T-cell (primary cell): ENCODE data around the gene ITIH2. TPM values are rescaled to one million over a fixed set of nuclear protein-coding genes. Genes with fewer than 3 reads are reported as not detected.
A peak's percentile ranks its signal among the peaks of the same experiment; 100 is the strongest.
"Not testable (repeated sequence)": the region's sequence is repeated elsewhere in the genome, so short reads cannot be mapped to it uniquely, and the experiment has no call there.

Experiments used
- ATAC-seq, 4 experiments: fragments of 200-7000 bp in 3 of 4; fragments of 150-1000 bp in 1 of 4; cut with Tn5 transposase; replicated peaks in 1 of 4; 1 replicate in 3 of 4; 2 replicates in 1 of 4; pipeline ENCODE4 v1.10.0; 2021; ENCODE audit warnings: moderate library complexity in 3 of 4, mild to moderate bottlenecking in 2 of 4, moderate number of reproducible peaks in 1 of 4
- CTCF ChIA-PET, 2 donors: fragments of 300-600 bp; sonication (Branson Sonifier 250); formaldehyde crosslinking; loops; one replicate each; lab custom pipeline; 2022; ENCODE audit warnings: antibody characterized with exemption in 2 of 2; lab: Charles Lee
- POLR2A ChIA-PET, 2 donors: fragments of 300-600 bp; sonication (Branson Sonifier 250); formaldehyde crosslinking; loops; one replicate each; lab custom pipeline; 2022; ENCODE audit warnings: antibody characterized with exemption in 2 of 2; lab: Charles Lee
- DNase-seq, 35 experiments: peaks; one replicate each; pipeline versions ENCODE4 v3.0.0 to v3.0.0-alpha.2; 2013 to 2023
- H3K27ac ChIP-seq: one replicate; pipeline ENCODE4 v1.5.1; 2013; ENCODE audit warnings: low read length
- H3K27me3 ChIP-seq, 2 experiments: replicated peaks in 1 of 2; 1 replicate in 1 of 2; 2 replicates in 1 of 2; pipeline versions ENCODE4 v1.6.1 to v1.7.0; 2013; ENCODE audit warnings: low read length in 1 of 2, mixed read lengths in 1 of 2; ENCODE audit not compliant: control insufficient read depth in 2 of 2, insufficient read depth in 2 of 2; ENCODE audit errors: extremely low read depth in 1 of 2
- H3K36me3 ChIP-seq, 2 donors: 1 replicate in 1 of 2; 2 replicates in 1 of 2; pipeline versions ENCODE4 v1.6.1 to v1.7.0; 2013; ENCODE audit warnings: low read length in 1 of 2; ENCODE audit not compliant: control insufficient read depth in 2 of 2, insufficient read depth in 1 of 2; ENCODE audit errors: extremely low read depth in 1 of 2
- H3K4me1 ChIP-seq, 2 experiments: 1 replicate in 1 of 2; 2 replicates in 1 of 2; pipeline versions ENCODE4 v1.6.1 to v1.7.0; 2013; ENCODE audit warnings: low read length in 2 of 2, mixed read lengths in 1 of 2; ENCODE audit not compliant: insufficient read depth in 2 of 2, control insufficient read depth in 1 of 2; ENCODE audit errors: extremely low read depth in 1 of 2
- H3K4me3 ChIP-seq, 2 donors: 1 replicate in 1 of 2; 2 replicates in 1 of 2; pipeline versions ENCODE4 v1.5.1 to v1.7.0; 2013; ENCODE audit warnings: mild to moderate bottlenecking in 2 of 2, low read length in 1 of 2, moderate library complexity in 1 of 2; ENCODE audit not compliant: control insufficient read depth in 1 of 2; ENCODE audit errors: extremely low read depth in 1 of 2
- H3K9me3 ChIP-seq: 2 replicates; pipeline ENCODE4 v1.7.0; 2013
- H3K27ac Mint-ChIP-seq, 2 donors: one replicate each; pipeline ENCODE4 v1.8.0; 2020 to 2021; ENCODE audit warnings: mild to moderate bottlenecking in 2 of 2, mixed read lengths in 2 of 2
- H3K27me3 Mint-ChIP-seq, 2 donors: one replicate each; pipeline ENCODE4 v1.8.0; 2021 to 2022; ENCODE audit warnings: mixed read lengths in 2 of 2
- H3K36me3 Mint-ChIP-seq: one replicate; pipeline ENCODE4 v1.8.0; 2021; ENCODE audit warnings: mixed read lengths
- H3K4me1 Mint-ChIP-seq, 3 donors: one replicate each; pipeline ENCODE4 v1.8.0; 2020 to 2022; ENCODE audit warnings: mixed read lengths in 3 of 3, mild to moderate bottlenecking in 1 of 3
- H3K4me3 Mint-ChIP-seq, 3 donors: one replicate each; pipeline ENCODE4 v1.8.0; 2020 to 2022; ENCODE audit warnings: mild to moderate bottlenecking in 3 of 3, mixed read lengths in 3 of 3, moderate library complexity in 3 of 3
- H3K9me3 Mint-ChIP-seq, 3 donors: one replicate each; pipeline ENCODE4 v1.8.0; 2020 to 2022; ENCODE audit warnings: mixed read lengths in 3 of 3
- WGBS: methylation state at CpG from one replicate; pipeline ENCODE4 v1.1.5; 2013; ENCODE audit warnings: missing lambda C conversion rate; ENCODE audit not compliant: insufficient coverage; 5-methylcytosine and 5-hydroxymethylcytosine counted together
- total RNA-seq, 35 experiments: library from RNA in 6 of 35; stranded (reverse) in 6 of 35; fragments of 120-200 nt in 1 of 35; gene quantifications; one replicate each; pipeline versions ENCODE4 v1.2.1 to v1.2.4 and lab custom pipeline; 2013 to 2026

ITIH2 gene
- total RNA-seq, 5 donors from 2014 or later (not counting 1 experiment from before 2014, with no cell fraction given), result 0.72 to 2.1 (median 1.5) TPM; not detected in 2

DNA sequence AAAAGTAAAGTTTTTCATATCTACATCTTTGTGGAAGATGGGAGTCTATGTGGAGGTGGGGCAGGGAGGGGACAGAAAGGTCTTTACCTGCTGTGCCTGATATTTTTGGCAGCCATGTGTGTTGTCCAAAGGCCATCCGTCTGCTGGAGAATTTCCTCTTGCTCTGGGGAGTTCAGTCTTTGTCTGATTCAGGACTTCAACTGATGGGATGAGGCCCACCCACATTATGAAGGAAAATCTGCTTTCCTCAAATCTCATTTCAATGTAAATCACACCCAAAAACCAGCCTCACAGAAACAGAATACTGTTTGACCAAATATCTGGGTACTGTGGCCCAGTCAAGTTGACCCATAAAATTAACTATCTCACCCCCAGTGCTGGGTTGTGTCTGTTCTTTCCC, 23.9 kb upstream of the ITIH2 start:
- no CpG with 5 or more reads among the region's 1 CpG for WGBS
- CTCF ChIA-PET, result no interaction called here

DNA sequence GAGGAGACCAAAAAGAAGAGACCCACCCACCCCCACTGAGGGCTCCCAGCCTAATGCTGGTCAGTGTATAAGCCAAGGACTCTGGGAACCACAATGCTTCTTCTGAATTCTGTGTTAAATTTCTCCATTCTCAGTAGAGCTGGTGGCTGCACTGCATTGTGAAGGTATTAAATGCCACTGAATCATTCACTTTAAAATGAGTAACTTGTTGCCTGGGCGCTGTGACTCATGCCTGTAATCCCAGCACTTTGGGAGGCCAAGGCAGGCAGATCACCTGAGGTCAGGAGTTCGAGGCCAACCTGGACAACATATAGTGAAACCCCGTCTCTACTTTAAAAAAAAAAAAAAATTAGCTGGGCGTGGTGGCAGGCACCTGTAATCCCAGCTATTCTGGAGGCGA, 23.0 kb upstream of the ITIH2 start:
- peaks cover 0 to 14% of the 10 kb centered on the region in 2 experiments for H3K27me3 ChIP-seq
- H3K4me1 Mint-ChIP-seq, H3K9me3 ChIP-seq, H3K27ac Mint-ChIP-seq, H3K36me3 Mint-ChIP-seq, H3K4me3 ChIP-seq, H3K36me3 ChIP-seq, H3K4me3 Mint-ChIP-seq, POLR2A ChIA-PET, H3K9me3 Mint-ChIP-seq, DNase-seq, CTCF ChIA-PET, H3K4me1 ChIP-seq, ATAC-seq, H3K27ac ChIP-seq: not testable (repeated sequence)
- peaks cover 23% of the 10 kb centered on the region in 2 donors for H3K27me3 Mint-ChIP-seq
- WGBS, result 65% methylated on average over 4 of the region's 5 CpGs

More for the DNA sequence above, 23.9 kb upstream of the ITIH2 start:
- H3K27me3 Mint-ChIP-seq, result peaks cover 28 to 29% of the 10 kb centered on the region in 2 donors
- Histone ChIP-seq H3K27me3 (peaks cover 0 to 14% of the 10 kb centered on the region in 2 experiments), H3K36me3 (no peaks in the 10 kb centered on the region), H3K27ac (no peak overlapping the region), H3K9me3 (no peaks in the 10 kb centered on the region), H3K4me1 (no peaks in the 10 kb centered on the region), H3K4me3 (no peak overlapping the region)
- H3K36me3 Mint-ChIP-seq, result no peaks in the 10 kb centered on the region
- no peaks in the 10 kb centered on the region for H3K4me1 Mint-ChIP-seq
- POLR2A ChIA-PET, result no interaction called here
- ATAC-seq (no peak), DNase-seq (no peak)
- H3K9me3 Mint-ChIP-seq, result peaks cover 0 to 4% (median 0%) of the 10 kb centered on the region in 3 donors
- no peak overlapping the region for H3K4me3 Mint-ChIP-seq
- no peak overlapping the region for H3K27ac Mint-ChIP-seq

DNA sequence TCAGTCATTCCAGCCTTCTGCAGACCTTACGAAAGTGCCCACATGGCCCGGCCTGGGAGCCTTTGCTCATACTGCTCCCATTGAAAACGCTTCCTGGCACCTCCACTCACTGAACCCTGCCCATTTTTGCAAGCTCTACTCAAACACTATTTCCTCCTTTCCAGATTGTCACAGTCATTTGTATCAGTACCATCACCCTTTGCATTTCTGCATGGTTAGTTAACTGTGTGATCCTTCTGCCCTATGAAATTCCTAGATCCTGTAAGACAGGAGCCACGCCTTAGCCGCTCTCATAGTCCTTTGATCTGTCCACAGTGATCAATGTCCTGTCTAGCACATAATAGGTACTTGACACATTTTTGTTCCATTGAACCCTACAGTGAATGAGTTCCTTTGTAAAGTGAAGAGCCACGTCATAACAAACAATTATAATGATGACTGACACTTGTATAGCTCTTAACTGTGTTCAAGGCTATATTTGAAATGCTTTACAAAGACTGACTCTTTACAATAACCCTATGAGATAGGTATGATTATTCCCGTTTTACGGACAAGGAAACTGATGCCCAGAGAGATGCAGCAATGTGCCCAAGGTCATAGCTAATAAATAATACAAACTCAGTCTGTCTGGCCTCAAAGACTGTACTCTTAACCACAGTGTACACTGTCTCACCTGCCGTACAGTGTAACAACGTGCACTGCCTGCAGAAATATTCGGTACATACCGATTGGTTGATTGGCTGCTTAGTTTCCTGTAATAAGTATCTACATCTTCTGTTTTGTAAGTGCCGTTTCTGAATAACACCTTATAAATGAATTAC, 16.6 kb upstream of the ITIH2 start:
- Mint-ChIP-seq H3K27ac (no peak overlapping the region), H3K9me3 (peaks cover 0 to 9% (median 6%) of the 10 kb centered on the region in 3 donors), H3K36me3 (no peaks in the 10 kb centered on the region), H3K4me1 (peaks cover 0 to 4% (median 2%) of the 10 kb centered on the region in 3 donors), H3K27me3 (peaks cover 0 to 4% of the 10 kb centered on the region in 2 donors), H3K4me3 (no peak overlapping the region)
- 77% methylated on average over 4 of the region's 13 CpGs for WGBS
- Histone ChIP-seq H3K27me3 (peaks cover 0 to 4% of the 10 kb centered on the region in 2 experiments), H3K4me3 (no peak overlapping the region), H3K4me1 (no peaks in the 10 kb centered on the region), H3K9me3 (no peaks in the 10 kb centered on the region), H3K36me3 (no peaks in the 10 kb centered on the region), H3K27ac (no peak overlapping the region)
- peak in 1 of 4 experiments; percentile 16 for ATAC-seq
- POLR2A ChIA-PET, result interaction anchor here in 1 of 2 donors (0.6 kb wide), 1 partner anchor 25 kb away, joined by 3 read pairs; no protein-coding TSS in a partner anchor
- DNase-seq, result no peak
- CTCF ChIA-PET, result interaction anchor here (0.6 to 5.6 kb wide), 24 partner anchors 9 to 1654 kb away, joined by 3 to 68 read pairs (median 4); partner anchors contain the start of gene SFMBT2 (in 1 of the 2)

- DNase-seq (peak; percentile 51 to 87 (median 69)), ATAC-seq (peak; percentile 91 to 95 (median 94))
- Histone ChIP-seq H3K4me3 (no peak overlapping the region), H3K4me1 (no peaks in the 10 kb centered on the region), H3K27me3 (peaks cover 0 to 4% of the 10 kb centered on the region in 2 experiments), H3K27ac (no peak overlapping the region), H3K36me3 (no peaks in the 10 kb centered on the region), H3K9me3 (no peaks in the 10 kb centered on the region)
- ChIA-PET POLR2A (interaction anchor here in 1 of 2 donors (0.6 kb wide), 1 partner anchor 162 kb away, joined by 4 read pairs; no protein-coding TSS in a partner anchor), CTCF (interaction anchor here (0.6 to 5.6 kb wide), 23 partner anchors 10 to 824 kb away, joined by 3 to 68 read pairs (median 5); partner anchors contain the start of gene SFMBT2 (in 1 of the 2))
- Mint-ChIP-seq H3K9me3 (peaks cover 0 to 9% (median 6%) of the 10 kb centered on the region in 3 donors), H3K4me1 (peaks cover 0 to 4% (median 2%) of the 10 kb centered on the region in 3 donors), H3K4me3 (no peak overlapping the region), H3K27ac (no peak overlapping the region), H3K36me3 (no peaks in the 10 kb centered on the region), H3K27me3 (peaks cover 0 to 4% of the 10 kb centered on the region in 2 donors)
- WGBS, result 17% methylated on average over 6 of the region's 20 CpGs
These were observed 15.7 kb upstream of the ITIH2 start for GRCh38 chr10:7687228-7687907.

DNA sequence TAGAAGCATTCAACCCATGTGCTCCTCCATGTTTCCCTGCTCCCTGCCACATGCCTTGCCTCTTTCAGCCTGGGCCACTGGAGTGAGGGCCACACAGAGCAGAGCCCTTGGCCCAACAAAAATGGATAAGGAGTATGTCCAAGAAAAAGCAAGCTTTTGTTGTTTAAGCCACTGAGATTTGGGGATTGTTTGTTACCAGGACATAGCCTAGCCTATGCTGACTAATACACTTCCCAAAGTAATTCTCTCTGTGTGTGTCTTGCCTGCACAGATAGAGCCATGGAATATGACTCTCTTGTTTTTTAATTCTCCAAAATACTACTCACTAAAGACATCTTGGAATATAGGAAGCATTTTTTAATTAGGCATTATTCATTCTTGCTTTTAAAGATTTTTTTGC, 13.5 kb upstream of the ITIH2 start:
- no peak for ATAC-seq
- Histone ChIP-seq H3K36me3 (no peaks in the 10 kb centered on the region), H3K27ac (no peak overlapping the region), H3K9me3 (no peaks in the 10 kb centered on the region), H3K4me3 (no peak overlapping the region), H3K4me1 (no peaks in the 10 kb centered on the region), H3K27me3 (peaks cover 0 to 4% of the 10 kb centered on the region in 2 experiments)
- CTCF ChIA-PET, result interaction anchor here (0.7 to 3.6 kb wide), 3 partner anchors 27 to 164 kb away, joined by 3 to 17 read pairs (median 4); no protein-coding TSS in a partner anchor
- no peak for DNase-seq
- H3K27me3 Mint-ChIP-seq, result no peaks in the 10 kb centered on the region
- POLR2A ChIA-PET, result no interaction called here
- no peak overlapping the region for H3K27ac Mint-ChIP-seq
- H3K4me1 Mint-ChIP-seq, result peaks cover 0 to 4% (median 2%) of the 10 kb centered on the region in 3 donors
- no peak overlapping the region for H3K4me3 Mint-ChIP-seq
- no peaks in the 10 kb centered on the region for H3K36me3 Mint-ChIP-seq
- peaks cover 6 to 17% (median 12%) of the 10 kb centered on the region in 3 donors for H3K9me3 Mint-ChIP-seq

DNA sequence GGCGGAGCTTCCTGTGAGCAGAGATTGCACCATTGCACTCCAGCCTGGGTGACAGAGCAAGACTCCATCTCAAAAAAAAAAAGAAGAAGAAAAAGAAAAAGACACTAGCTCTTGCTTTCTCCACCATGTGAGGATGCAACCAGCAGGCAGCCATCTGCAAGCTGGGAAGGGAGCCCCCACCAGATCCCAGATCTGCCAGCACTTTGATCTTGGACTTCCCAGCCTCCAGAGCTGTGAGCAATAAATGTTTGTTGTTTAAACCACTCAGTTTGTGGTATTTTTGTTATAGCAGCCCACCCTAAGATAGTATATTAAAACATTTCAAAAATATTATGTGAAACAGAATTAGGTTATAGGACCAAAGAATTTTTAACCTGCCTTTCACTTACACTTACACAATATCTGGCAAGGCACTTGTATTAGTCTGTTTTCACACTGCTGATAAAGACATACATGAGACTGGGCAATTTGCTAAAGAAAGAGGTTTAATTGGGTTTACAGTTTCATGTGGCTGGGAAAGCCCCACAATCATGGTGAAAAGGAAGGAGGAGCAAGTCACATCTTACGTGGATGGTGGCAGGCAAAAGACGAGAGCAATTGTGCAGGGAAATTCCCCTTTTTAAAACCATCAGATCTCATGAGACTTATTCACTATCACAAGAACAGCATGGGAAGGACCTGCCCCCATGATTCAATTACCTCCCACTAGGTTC, 12.1 kb upstream of the ITIH2 start:
- DNase-seq, result peak in 2 of 35 experiments; percentile 2 to 31
- H3K27me3 Mint-ChIP-seq, H3K27ac Mint-ChIP-seq, H3K4me1 ChIP-seq, H3K36me3 Mint-ChIP-seq, CTCF ChIA-PET, POLR2A ChIA-PET, H3K36me3 ChIP-seq, H3K4me3 Mint-ChIP-seq, H3K4me1 Mint-ChIP-seq, H3K4me3 ChIP-seq, H3K9me3 ChIP-seq, H3K27me3 ChIP-seq, H3K27ac ChIP-seq: not testable (repeated sequence)
- no CpG with 5 or more reads among the region's 3 CpGs for WGBS
- peak in 1 of 4 experiments; percentile 54 for ATAC-seq
- H3K9me3 Mint-ChIP-seq, result peaks cover 6 to 17% (median 12%) of the 10 kb centered on the region in 3 donors
